SHP77 treated with DMSO at 0.1 percent for 48 hours (cell line): ENCODE results near the gene HAGHL.

Experiments
- DNase-seq: peaks from one replicate; lab custom pipeline; 2025; lab: John Stamatoyannopoulos, UW

Gene HAGHL

GRCh38 chr16:726438-727290 lies at the start of gene HAGHL, which contains the start of gene CCDC78:
TSS of gene HAGHL (plus strand) at chr16:727106. CDS start at chr16:727510, 404 bp downstream.
TSS of gene CCDC78 (minus strand) at chr16:726443. CDS start at chr16:726367, 76 bp downstream.
- DNase-seq = no peak

- DNase-seq = no peak
These were observed 49.4 kb upstream of the HAGHL start for GRCh38 chr16:677316-678190.

- DNase-seq = no peak
These were observed 48.6 kb upstream of the HAGHL start for GRCh38 chr16:678209-678857.

- peak; percentile 29 for DNase-seq
These were observed 47.8 kb upstream of the HAGHL start for GRCh38 chr16:678858-679813.

GRCh38 chr16:679814-680624 lies 46.9 kb upstream of the HAGHL start, which contains the start of gene STUB1:
TSS of gene STUB1 (plus strand) at chr16:680410. CDS start at chr16:680526, 116 bp downstream.
- DNase-seq = no peak

GRCh38 chr16:680625-680945 lies 46.3 kb upstream of the HAGHL start:
- no peak for DNase-seq

- no peak for DNase-seq
These were observed 45.8 kb upstream of the HAGHL start for GRCh38 chr16:680967-681745.

- no peak for DNase-seq
These were observed 45.0 kb upstream of the HAGHL start for GRCh38 chr16:681746-682427.

- no peak for DNase-seq
These were observed 44.2 kb upstream of the HAGHL start for GRCh38 chr16:682493-683395.

- no peak for DNase-seq
These were observed 43.4 kb upstream of the HAGHL start for GRCh38 chr16:683396-684070.

- DNase-seq = peak; percentile 93
These were observed 42.7 kb upstream of the HAGHL start, which contains the start of gene JMJD8 for GRCh38 chr16:684071-684794. TSS of gene JMJD8 (minus strand) at chr16:684334. CDS start at chr16:684319, 15 bp downstream.

GRCh38 chr16:684961-685696 lies 41.8 kb upstream of the HAGHL start:
- DNase-seq = peak; percentile 72

GRCh38 chr16:685967-686366 lies 40.9 kb upstream of the HAGHL start:
- DNase-seq = peak; percentile 44

- no peak for DNase-seq
These were observed 40.2 kb upstream of the HAGHL start for GRCh38 chr16:686459-687260.

GRCh38 chr16:687499-687898 lies 39.4 kb upstream of the HAGHL start:
- DNase-seq = no peak
